ENCODE measurements around the gene LOXL3. TPM values are rescaled to one million over a fixed set of nuclear protein-coding genes. Genes with fewer than 3 reads are reported as not detected.

LOXL3 gene
- total RNA-seq, 1 experiment from 2014 or later, result 5.8 TPM

DNA sequence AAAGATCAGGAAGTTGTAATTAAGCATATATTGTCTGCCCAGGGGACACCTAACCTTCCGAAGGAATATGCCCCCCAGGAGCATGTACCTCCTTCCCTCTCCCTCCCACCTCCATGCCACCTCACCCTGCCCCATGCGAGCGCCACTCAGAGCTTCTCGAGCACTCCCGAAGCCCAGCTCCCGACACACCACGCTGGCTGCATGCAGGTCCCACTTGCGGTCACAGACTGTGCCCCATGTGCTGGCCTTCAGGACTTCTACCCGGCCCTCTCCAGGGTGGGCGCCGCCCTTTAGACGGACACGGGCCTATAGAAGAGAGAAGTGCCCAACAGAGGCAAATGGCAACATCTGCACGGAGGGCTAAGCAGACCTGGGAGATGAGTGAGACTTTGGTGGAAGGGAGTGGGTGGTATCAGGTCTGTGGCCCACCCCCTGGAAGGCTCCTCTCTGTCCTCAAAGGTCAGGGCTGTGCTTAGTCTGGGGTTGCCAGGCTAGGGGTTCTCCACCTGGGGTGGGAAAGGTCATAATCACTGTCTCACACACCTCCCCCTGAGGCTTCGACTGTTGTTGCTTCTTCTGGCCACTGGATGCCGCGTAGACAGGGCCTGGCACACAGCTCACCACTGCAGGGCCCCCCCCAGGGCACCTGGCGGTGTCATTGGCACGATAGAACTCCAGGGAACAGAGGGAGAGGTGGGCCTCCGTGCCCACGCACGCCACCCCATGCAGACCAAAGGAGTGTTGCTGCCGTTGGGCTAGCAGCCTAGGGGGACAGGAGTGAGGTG lies 17.4 kb downstream of the LOXL3 start:
- intact Hi-C loops (cut with micrococcal nuclease), result no loop called here
- H3K27me3 ChIP-seq (ENCODE audit: low read length), result no peaks in the 10 kb centered on the region
- H3K36me3 ChIP-seq (ENCODE audit: low read depth, low read length), result peaks cover 7% of the 10 kb centered on the region; the same call in 1 of the 2 replicates
- POLR2A ChIA-PET (ENCODE audit: unreplicated experiment), result no interaction called here
- no peak overlapping the region for H3K4me2 ChIP-seq (ENCODE audit: low read length)
- H3K9ac ChIP-seq (ENCODE audit: low read length), result no peak overlapping the region
- H3K79me2 ChIP-seq (ENCODE audit: low read length), result peaks cover 4% of the 10 kb centered on the region
- 0 out of 2 replicates have a peak, but pooled peaks cover 2% of the 10 kb centered on the region for H3K4me1 ChIP-seq (ENCODE audit: insufficient read depth, low read length)
- H2AFZ ChIP-seq (ENCODE audit: low read length), result no peak overlapping the region
- H3K27ac ChIP-seq (ENCODE audit: low read length), result no peak overlapping the region
- H3K9me2 ChIP-seq (replicated peaks; ENCODE audit: low read length), result no peaks in the 10 kb centered on the region
- no peaks in the 10 kb centered on the region for H3K9me3 ChIP-seq (ENCODE audit: low read length)
- H3F3A ChIP-seq (ENCODE audit: low read length, unreplicated experiment), result no peaks in the 10 kb centered on the region
- no peak for DNase-seq
- no TSS peak for BruUV-seq (replicated peaks)
- TF ChIP-seq EZH2phosphoT487 (IDR thresholded peaks at IDR 0.05; ENCODE audit: borderline replicate concordance, low read length) (no peak), EZH2 (IDR thresholded peaks at IDR 0.05; ENCODE audit: low read length, unreplicated experiment) (no peak)
- TF ChIP-seq, protein P1, sequence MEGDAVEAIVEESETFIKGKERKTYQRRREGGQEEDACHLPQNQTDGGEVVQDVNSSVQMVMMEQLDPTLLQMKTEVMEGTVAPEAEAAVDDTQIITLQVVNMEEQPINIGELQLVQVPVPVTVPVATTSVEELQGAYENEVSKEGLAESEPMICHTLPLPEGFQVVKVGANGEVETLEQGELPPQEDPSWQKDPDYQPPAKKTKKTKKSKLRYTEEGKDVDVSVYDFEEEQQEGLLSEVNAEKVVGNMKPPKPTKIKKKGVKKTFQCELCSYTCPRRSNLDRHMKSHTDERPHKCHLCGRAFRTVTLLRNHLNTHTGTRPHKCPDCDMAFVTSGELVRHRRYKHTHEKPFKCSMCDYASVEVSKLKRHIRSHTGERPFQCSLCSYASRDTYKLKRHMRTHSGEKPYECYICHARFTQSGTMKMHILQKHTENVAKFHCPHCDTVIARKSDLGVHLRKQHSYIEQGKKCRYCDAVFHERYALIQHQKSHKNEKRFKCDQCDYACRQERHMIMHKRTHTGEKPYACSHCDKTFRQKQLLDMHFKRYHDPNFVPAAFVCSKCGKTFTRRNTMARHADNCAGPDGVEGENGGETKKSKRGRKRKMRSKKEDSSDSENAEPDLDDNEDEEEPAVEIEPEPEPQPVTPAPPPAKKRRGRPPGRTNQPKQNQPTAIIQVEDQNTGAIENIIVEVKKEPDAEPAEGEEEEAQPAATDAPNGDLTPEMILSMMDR (conservative IDR thresholded peaks at IDR 0.05; ENCODE audit: low read depth, low read length), result no peak
- no peak overlapping the region for H3K4me3 ChIP-seq (ENCODE audit: low read length)
- CTCF ChIA-PET, result no interaction called here
- H4K20me1 ChIP-seq (ENCODE audit: low read length), result no peaks in the 10 kb centered on the region
- ATAC-seq, result no peak

DNA sequence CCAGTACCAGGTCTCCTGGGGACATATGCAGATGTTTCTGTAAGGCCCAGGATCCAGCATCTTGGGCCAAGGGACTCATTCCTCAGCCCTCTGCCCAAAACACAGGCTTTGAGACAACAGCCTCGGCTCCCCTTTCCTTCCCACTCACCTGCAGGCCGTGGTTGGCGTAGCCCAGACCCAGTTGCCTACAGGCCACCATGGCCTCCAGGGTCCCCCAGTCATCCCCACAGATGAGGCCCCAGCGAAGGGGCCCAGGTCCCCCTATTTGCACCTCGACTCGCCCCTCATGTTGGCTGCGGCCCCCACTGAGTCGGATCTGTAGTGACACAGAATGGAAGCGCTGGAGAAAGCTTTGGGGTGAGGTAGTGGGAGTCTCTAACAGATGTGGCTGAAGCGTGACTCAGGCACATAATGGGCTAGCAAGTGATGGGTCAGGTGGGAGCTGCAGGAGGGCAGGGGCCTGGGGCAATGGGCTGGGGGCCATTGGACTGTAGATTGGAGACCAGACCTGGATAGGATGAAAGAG lies 18.2 kb downstream of the LOXL3 start:
- Histone ChIP-seq H3K9me3 (ENCODE audit: low read length) (no peaks in the 10 kb centered on the region), H2AFZ (ENCODE audit: low read length) (no peak overlapping the region), H3K4me1 (ENCODE audit: insufficient read depth, low read length) (peaks cover 8% of the 10 kb centered on the region; the same call in 1 of the 2 replicates), H3F3A (ENCODE audit: low read length, unreplicated experiment) (no peaks in the 10 kb centered on the region), H3K4me3 (ENCODE audit: low read length) (no peak overlapping the region), H3K9me2 (replicated peaks; ENCODE audit: low read length) (no peaks in the 10 kb centered on the region), H3K79me2 (ENCODE audit: low read length) (peaks cover 12% of the 10 kb centered on the region), H3K9ac (ENCODE audit: low read length) (no peak overlapping the region), H3K27ac (ENCODE audit: low read length) (no peak overlapping the region), H3K36me3 (ENCODE audit: low read depth, low read length) (peaks cover 7% of the 10 kb centered on the region; the same call in 1 of the 2 replicates), H4K20me1 (ENCODE audit: low read length) (no peaks in the 10 kb centered on the region), H3K4me2 (ENCODE audit: low read length) (no peak overlapping the region), H3K27me3 (ENCODE audit: low read length) (no peaks in the 10 kb centered on the region)
- ATAC-seq, result no peak
- no TSS peak for BruUV-seq (replicated peaks)
- intact Hi-C loops (cut with micrococcal nuclease), result no loop called here
- TF ChIP-seq EZH2phosphoT487 (IDR thresholded peaks at IDR 0.05; ENCODE audit: borderline replicate concordance, low read length), result no peak
- no peak for TF ChIP-seq EZH2 (IDR thresholded peaks at IDR 0.05; ENCODE audit: low read length, unreplicated experiment)
- TF ChIP-seq, protein P1 (conservative IDR thresholded peaks at IDR 0.05; ENCODE audit: low read depth, low read length), result no peak
- ChIA-PET POLR2A (ENCODE audit: unreplicated experiment) (no interaction called here), CTCF (no interaction called here)
- DNase-seq, result no peak

DNA sequence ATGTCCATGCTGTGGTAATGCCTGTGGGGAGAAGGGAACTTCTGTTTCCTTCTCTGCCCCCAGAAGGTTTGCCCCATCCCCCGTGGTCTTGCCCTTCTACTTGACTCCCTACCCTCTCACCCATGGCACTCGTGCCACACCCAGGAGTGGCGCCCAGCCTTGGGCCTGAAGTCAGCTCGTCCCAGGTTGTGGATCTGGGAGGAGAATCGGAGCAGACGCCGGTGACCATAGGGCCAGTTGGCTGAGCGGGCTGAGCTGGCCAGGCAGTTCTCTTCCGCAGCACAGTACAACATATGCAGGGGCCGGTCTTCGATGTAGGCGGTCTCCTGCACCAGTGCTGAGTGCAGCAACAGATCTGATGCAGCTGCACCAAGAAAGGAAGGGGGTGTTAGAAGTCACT lies 19.3 kb downstream of the LOXL3 start:
- TF ChIP-seq EZH2phosphoT487 (IDR thresholded peaks at IDR 0.05; ENCODE audit: borderline replicate concordance, low read length) (no peak), EZH2 (IDR thresholded peaks at IDR 0.05; ENCODE audit: low read length, unreplicated experiment) (no peak)
- TF ChIP-seq, protein P1 (conservative IDR thresholded peaks at IDR 0.05; ENCODE audit: low read depth, low read length), result no peak
- Histone ChIP-seq H3K9me2 (replicated peaks; ENCODE audit: low read length) (no peaks in the 10 kb centered on the region), H2AFZ (ENCODE audit: low read length) (no peak overlapping the region), H3K27ac (ENCODE audit: low read length) (no peak overlapping the region), H3K9me3 (ENCODE audit: low read length) (no peaks in the 10 kb centered on the region), H3F3A (ENCODE audit: low read length, unreplicated experiment) (no peaks in the 10 kb centered on the region), H3K36me3 (ENCODE audit: low read depth, low read length) (peaks cover 7% of the 10 kb centered on the region; the same call in 1 of the 2 replicates), H3K4me2 (ENCODE audit: low read length) (no peak overlapping the region), H3K79me2 (ENCODE audit: low read length) (peaks cover 20% of the 10 kb centered on the region), H3K4me3 (ENCODE audit: low read length) (no peak overlapping the region), H3K27me3 (ENCODE audit: low read length) (no peaks in the 10 kb centered on the region), H3K9ac (ENCODE audit: low read length) (no peak overlapping the region), H3K4me1 (ENCODE audit: insufficient read depth, low read length) (peaks cover 8% of the 10 kb centered on the region; the same call in 1 of the 2 replicates), H4K20me1 (ENCODE audit: low read length) (no peaks in the 10 kb centered on the region)
- ChIA-PET POLR2A (ENCODE audit: unreplicated experiment) (no interaction called here), CTCF (no interaction called here)
- DNase-seq, result no peak
- no peak for ATAC-seq
- intact Hi-C loops (cut with micrococcal nuclease), result loop anchor here (5.0 kb wide), 1 partner anchor 53 kb away; no protein-coding TSS in a partner anchor
- BruUV-seq (replicated peaks), result no TSS peak

Measured in PC-3 (cell line).